Tibial nerve (tissue), 4 donors: ENCODE data around the gene SUGCT. TPM values are rescaled to one million over a fixed set of nuclear protein-coding genes. Genes with fewer than 3 reads are reported as not detected.

Source experiments
- DNase-seq, 2 donors: peaks; one replicate each; pipeline ENCODE4 v3.0.0-alpha.2; 2019; ENCODE audit warnings: low spot score in 2 of 2
- H3K27ac ChIP-seq, 4 donors: fragments of 200-600 bp; sonication (generic) in 3 of 4; one replicate each; pipeline ENCODE4 v1.5.1; 2017 to 2019; ENCODE audit warnings: mild to moderate bottlenecking in 1 of 4
- H3K27me3 ChIP-seq, 2 donors: fragments of 200-600 bp; sonication (generic) in 1 of 2; one replicate each; pipeline versions ENCODE4 v1.5.1 to v1.6.0; 2017 to 2019
- H3K36me3 ChIP-seq, 3 donors: fragments of 200-600 bp; sonication (generic); one replicate each; pipeline ENCODE4 v1.5.1; 2018 to 2019
- H3K4me1 ChIP-seq, 4 donors: fragments of 200-600 bp; sonication (generic) in 3 of 4; one replicate each; pipeline ENCODE4 v1.5.1; 2017 to 2019
- H3K4me3 ChIP-seq, 4 donors: fragments of 200-600 bp; sonication (generic) in 3 of 4; one replicate each; pipeline ENCODE4 v1.5.1; 2017 to 2019; ENCODE audit warnings: mild to moderate bottlenecking in 1 of 4, moderate library complexity in 1 of 4
- H3K9me3 ChIP-seq, 4 donors: fragments of 200-600 bp; sonication (generic) in 3 of 4; one replicate each; pipeline ENCODE4 v1.5.1; 2017 to 2019
- EP300 ChIP-seq, 2 donors: sonication (generic); formaldehyde crosslinking; IDR thresholded peaks; one replicate each; pipeline ENCODE4 v1.6.1; 2017; ENCODE audit warnings: antibody characterized with exemption in 2 of 2, mild to moderate bottlenecking in 1 of 2
- POLR2A ChIP-seq, 2 donors: fragments of 450-650 bp; IDR thresholded peaks; one replicate each; pipeline ENCODE4 v1.6.1; 2017; ENCODE audit warnings: antibody characterized with exemption in 2 of 2, mild to moderate bottlenecking in 2 of 2, moderate library complexity in 2 of 2
- WGBS, 2 donors: methylation state at CpG; one replicate each; pipeline ENCODE4 v1.1.5; 2018; 5-methylcytosine and 5-hydroxymethylcytosine counted together
- total RNA-seq, 4 donors: library from RNA; depleted of rRNA; stranded (reverse); fragments of >200 nt; gene quantifications; one replicate each; pipeline ENCODE4 v1.1.0, GENCODE V29; 2016
- TF ChIP-seq, protein P1 (sequence below), 5 experiments: fragments of 200-600 bp in 3 of 5; fragments of 450-650 bp in 2 of 5; sonication (generic) in 3 of 5; IDR thresholded peaks; one replicate each; pipeline ENCODE4 v1.5.1; 2016 to 2019; ENCODE audit warnings: antibody characterized with exemption in 5 of 5, mild to moderate bottlenecking in 3 of 5, moderate library complexity in 2 of 5

Gene SUGCT
- total RNA-seq, 4 donors from 2014 or later, result 2.7 to 20.8 (median 6.2) TPM

DNA sequence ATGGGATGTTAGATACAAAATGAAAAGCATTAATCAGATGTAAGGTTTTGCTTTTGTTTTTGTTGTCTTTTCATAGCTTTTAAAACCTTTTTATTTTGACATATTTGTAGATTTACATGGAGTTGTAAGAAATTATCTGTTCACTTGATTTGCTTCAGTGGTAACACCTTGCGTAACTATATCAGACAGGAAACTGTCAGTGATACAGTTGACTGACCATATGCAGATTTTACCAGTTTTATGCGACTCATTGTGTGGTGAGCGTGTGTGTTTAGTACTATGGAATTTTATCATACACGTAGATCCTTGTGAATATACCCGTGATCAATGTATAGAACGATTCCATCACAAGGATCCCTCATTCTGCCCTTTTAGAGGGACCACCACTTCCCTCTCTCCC is 701.4 kb downstream of the SUGCT start:
- no peaks in the 10 kb centered on the region for H3K27me3 ChIP-seq

DNA sequence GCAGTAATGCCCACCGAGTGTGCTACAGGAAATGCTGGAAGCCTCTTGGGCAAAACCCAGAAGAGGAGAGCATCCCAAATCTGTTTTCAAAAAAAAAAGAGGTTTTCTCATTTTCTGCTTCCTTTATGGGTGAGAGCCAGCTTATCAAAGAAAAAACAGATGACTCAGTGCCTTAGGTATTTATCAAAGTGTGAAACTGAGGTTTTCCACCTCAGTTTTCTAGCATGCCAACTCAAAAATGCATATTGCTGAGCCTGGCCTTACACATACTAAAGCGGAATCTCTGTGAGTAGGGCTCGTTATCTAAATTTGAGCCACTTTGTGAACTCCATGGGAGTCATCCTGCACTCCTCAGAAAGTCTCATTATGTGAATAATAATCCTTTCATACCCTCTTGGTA is 705.1 kb downstream of the SUGCT start:
- TF ChIP-seq EP300 (IDR thresholded peaks at IDR 0.05), result no peak
- TF ChIP-seq, protein P1, sequence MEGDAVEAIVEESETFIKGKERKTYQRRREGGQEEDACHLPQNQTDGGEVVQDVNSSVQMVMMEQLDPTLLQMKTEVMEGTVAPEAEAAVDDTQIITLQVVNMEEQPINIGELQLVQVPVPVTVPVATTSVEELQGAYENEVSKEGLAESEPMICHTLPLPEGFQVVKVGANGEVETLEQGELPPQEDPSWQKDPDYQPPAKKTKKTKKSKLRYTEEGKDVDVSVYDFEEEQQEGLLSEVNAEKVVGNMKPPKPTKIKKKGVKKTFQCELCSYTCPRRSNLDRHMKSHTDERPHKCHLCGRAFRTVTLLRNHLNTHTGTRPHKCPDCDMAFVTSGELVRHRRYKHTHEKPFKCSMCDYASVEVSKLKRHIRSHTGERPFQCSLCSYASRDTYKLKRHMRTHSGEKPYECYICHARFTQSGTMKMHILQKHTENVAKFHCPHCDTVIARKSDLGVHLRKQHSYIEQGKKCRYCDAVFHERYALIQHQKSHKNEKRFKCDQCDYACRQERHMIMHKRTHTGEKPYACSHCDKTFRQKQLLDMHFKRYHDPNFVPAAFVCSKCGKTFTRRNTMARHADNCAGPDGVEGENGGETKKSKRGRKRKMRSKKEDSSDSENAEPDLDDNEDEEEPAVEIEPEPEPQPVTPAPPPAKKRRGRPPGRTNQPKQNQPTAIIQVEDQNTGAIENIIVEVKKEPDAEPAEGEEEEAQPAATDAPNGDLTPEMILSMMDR (IDR thresholded peaks at IDR 0.05), result no peak
- TF ChIP-seq POLR2A (IDR thresholded peaks at IDR 0.05), result no peak
- H3K4me1 ChIP-seq, result no peaks in the 10 kb centered on the region
- 94 to 95% methylated on average over 3 of the region's 3 CpGs for WGBS, 2 donors
- H3K9me3 ChIP-seq, result peaks cover 0 to 17% (median 2%) of the 10 kb centered on the region in 4 donors
- H3K27ac ChIP-seq, result no peak overlapping the region
- no peaks in the 10 kb centered on the region for H3K36me3 ChIP-seq
- H3K4me3 ChIP-seq, result no peak overlapping the region
- no peaks in the 10 kb centered on the region for H3K27me3 ChIP-seq
- DNase-seq, result no peak

More for the DNA sequence above, 701.4 kb downstream of the SUGCT start:
- Histone ChIP-seq H3K4me3 (no peak overlapping the region), H3K36me3 (no peaks in the 10 kb centered on the region), H3K9me3 (peaks cover 0 to 14% (median 2%) of the 10 kb centered on the region in 4 donors), H3K27ac (no peak overlapping the region), H3K4me1 (no peaks in the 10 kb centered on the region)
- TF ChIP-seq POLR2A (IDR thresholded peaks at IDR 0.05) (no peak), EP300 (IDR thresholded peaks at IDR 0.05) (no peak)
- TF ChIP-seq, protein P1 (IDR thresholded peaks at IDR 0.05), result no peak
- no peak for DNase-seq
- 59 to 73% methylated on average over 6 of the region's 6 CpGs for WGBS, 2 donors

DNA sequence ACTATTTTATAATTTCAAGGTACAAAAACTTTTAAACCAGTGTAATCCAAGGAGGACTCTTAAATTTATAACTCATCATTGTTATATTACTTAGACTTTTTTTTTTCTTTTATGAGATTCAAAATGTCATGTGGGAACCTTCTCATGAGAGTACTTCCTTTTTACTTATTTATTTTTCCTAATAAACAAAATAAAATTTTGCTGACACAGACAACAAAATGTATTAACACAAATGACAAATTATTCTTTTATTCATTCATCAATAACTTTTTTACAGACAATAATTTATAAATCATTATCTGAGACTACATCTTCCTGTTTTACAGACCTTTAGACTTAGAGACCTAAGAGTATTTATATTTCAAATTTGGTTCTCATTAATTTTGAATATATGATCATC is 706.2 kb downstream of the SUGCT start:
- Histone ChIP-seq H3K4me1 (no peaks in the 10 kb centered on the region), H3K27ac (no peak overlapping the region), H3K36me3 (no peaks in the 10 kb centered on the region), H3K9me3 (peaks cover 0 to 17% (median 2%) of the 10 kb centered on the region in 4 donors), H3K27me3 (no peaks in the 10 kb centered on the region), H3K4me3 (no peak overlapping the region)
- DNase-seq, result no peak
- TF ChIP-seq, protein P1 (IDR thresholded peaks at IDR 0.05), result no peak
- TF ChIP-seq EP300 (IDR thresholded peaks at IDR 0.05) (no peak), POLR2A (IDR thresholded peaks at IDR 0.05) (no peak)

DNA sequence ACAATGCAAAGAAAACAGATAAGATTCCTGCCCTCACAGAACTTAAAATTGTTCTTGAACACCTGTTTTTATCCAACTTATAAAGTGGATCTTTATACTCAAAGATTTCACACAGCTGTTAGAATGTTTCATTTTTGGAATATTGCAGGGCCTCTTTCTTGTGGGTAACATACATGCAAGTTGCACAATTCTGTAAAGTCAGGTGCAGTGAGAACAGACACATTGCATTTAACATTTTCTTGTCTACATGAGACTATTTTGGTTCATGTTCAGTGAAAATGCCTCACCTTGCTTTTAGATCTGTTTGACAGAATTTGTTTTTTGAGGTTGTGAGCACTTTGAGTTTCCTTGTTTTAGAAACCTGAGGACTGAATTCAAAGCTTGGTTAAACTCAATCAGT is 707.8 kb downstream of the SUGCT start:
- DNase-seq, result no peak
- H3K9me3 ChIP-seq, result peaks cover 0 to 14% (median 2%) of the 10 kb centered on the region in 4 donors
- no peak overlapping the region for H3K4me3 ChIP-seq
- no peaks in the 10 kb centered on the region for H3K27me3 ChIP-seq
- no peaks in the 10 kb centered on the region for H3K36me3 ChIP-seq
- no peak overlapping the region for H3K27ac ChIP-seq
- H3K4me1 ChIP-seq, result no peaks in the 10 kb centered on the region
- TF ChIP-seq POLR2A (IDR thresholded peaks at IDR 0.05) (no peak), EP300 (IDR thresholded peaks at IDR 0.05) (no peak)
- TF ChIP-seq, protein P1 (IDR thresholded peaks at IDR 0.05), result no peak

DNA sequence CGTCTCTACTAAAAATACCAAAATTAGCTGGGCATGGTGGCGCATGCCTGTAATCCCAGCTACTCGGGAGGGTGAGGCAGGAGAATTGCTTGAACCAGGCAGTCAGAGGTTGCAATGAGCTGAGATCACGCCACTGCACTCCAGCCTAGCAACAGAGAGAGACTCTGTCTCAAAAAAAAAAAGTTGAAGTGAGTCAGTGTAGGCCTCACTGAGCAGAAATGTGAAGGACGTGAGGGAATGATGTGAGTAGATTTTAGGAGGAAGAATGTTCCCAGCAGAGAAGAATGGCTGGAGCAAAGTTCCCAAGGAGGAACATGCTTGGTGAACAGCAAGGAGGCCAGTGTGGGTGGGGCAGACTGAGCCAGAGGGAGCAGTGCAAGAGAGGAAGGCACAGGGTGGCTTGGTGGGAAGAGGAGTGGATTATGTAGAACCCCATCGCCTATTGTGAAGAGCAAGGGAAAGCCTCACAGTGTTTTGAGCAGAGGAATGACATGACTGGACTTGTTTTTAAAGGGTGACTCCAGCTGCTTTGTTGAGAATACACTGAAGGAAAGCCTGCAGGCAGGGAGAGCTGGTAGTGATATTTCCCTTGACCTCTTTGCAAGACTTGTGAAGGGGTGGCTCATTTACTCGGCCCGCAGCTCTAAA is 708.7 kb downstream of the SUGCT start:
- H3K4me1 ChIP-seq, result no peaks in the 10 kb centered on the region
- no peaks in the 10 kb centered on the region for H3K36me3 ChIP-seq
- peaks cover 0 to 12% (median 2%) of the 10 kb centered on the region in 4 donors for H3K9me3 ChIP-seq
- TF ChIP-seq EP300 (IDR thresholded peaks at IDR 0.05) (no peak), POLR2A (IDR thresholded peaks at IDR 0.05) (no peak)
- TF ChIP-seq, protein P1 (IDR thresholded peaks at IDR 0.05), result no peak
- 93% methylated on average over 8 of the region's 8 CpGs for WGBS, 2 donors
- H3K4me3 ChIP-seq, result no peak overlapping the region
- no peak for DNase-seq
- no peaks in the 10 kb centered on the region for H3K27me3 ChIP-seq
- H3K27ac ChIP-seq, result no peak overlapping the region
